Measurements from ENCODE around the gene PQBP1.

PQBP1 gene

GRCh38 chrX:48919947-48920717 is 22.4 kb downstream of the PQBP1 start:
- H3K4me1 Mint-ChIP-seq (ENCODE audit: low read depth), result peaks cover 44% of the 10 kb centered on the region
- peaks cover 57% of the 10 kb centered on the region for H3K36me3 Mint-ChIP-seq (ENCODE audit: low read depth)
- no peaks in the 10 kb centered on the region for H3K9me3 Mint-ChIP-seq
- intact Hi-C loops (cut with micrococcal nuclease), result loop anchor here (2.0 to 5.0 kb wide), 2 partner anchors 17 to 122 kb away; partner anchors contain the start of gene TFE3
- peak overlapping the region; percentile 90 for H3K4me3 Mint-ChIP-seq
- H3K27ac Mint-ChIP-seq, result peak overlapping the region; percentile 92
- no peaks in the 10 kb centered on the region for H3K27me3 Mint-ChIP-seq

- Mint-ChIP-seq H3K27me3 (no peaks in the 10 kb centered on the region), H3K36me3 (ENCODE audit: low read depth) (peaks cover 57% of the 10 kb centered on the region), H3K4me1 (ENCODE audit: low read depth) (peaks cover 41% of the 10 kb centered on the region), H3K4me3 (no peak overlapping the region), H3K27ac (no peak overlapping the region), H3K9me3 (no peaks in the 10 kb centered on the region)
- intact Hi-C loops (cut with micrococcal nuclease), result no loop called here
Observed at GRCh38 chrX:48920718-48921104, 23.0 kb downstream of the PQBP1 start.

- Mint-ChIP-seq H3K36me3 (ENCODE audit: low read depth) (peaks cover 58% of the 10 kb centered on the region), H3K27ac (peak overlapping the region; percentile 66), H3K9me3 (no peaks in the 10 kb centered on the region), H3K4me1 (ENCODE audit: low read depth) (peaks cover 25% of the 10 kb centered on the region), H3K27me3 (no peaks in the 10 kb centered on the region), H3K4me3 (no peak overlapping the region)
- intact Hi-C loops (cut with micrococcal nuclease), result no loop called here
Observed at GRCh38 chrX:48923771-48924170, 26.0 kb downstream of the PQBP1 start.

GRCh38 chrX:48924270-48924669 is 26.5 kb downstream of the PQBP1 start:
- H3K4me1 Mint-ChIP-seq (ENCODE audit: low read depth), result peaks cover 25% of the 10 kb centered on the region
- peaks cover 58% of the 10 kb centered on the region for H3K36me3 Mint-ChIP-seq (ENCODE audit: low read depth)
- H3K9me3 Mint-ChIP-seq, result no peaks in the 10 kb centered on the region
- no peak overlapping the region for H3K4me3 Mint-ChIP-seq
- intact Hi-C loops (cut with micrococcal nuclease), result no loop called here
- H3K27me3 Mint-ChIP-seq, result no peaks in the 10 kb centered on the region
- H3K27ac Mint-ChIP-seq, result peak overlapping the region; percentile 66

GRCh38 chrX:48927123-48927522 is 29.4 kb downstream of the PQBP1 start:
- intact Hi-C loops (cut with micrococcal nuclease), result no loop called here
- no peaks in the 10 kb centered on the region for H3K27me3 Mint-ChIP-seq
- H3K27ac Mint-ChIP-seq, result no peak overlapping the region
- peaks cover 9% of the 10 kb centered on the region for H3K4me1 Mint-ChIP-seq (ENCODE audit: low read depth)
- H3K9me3 Mint-ChIP-seq, result no peaks in the 10 kb centered on the region
- H3K36me3 Mint-ChIP-seq (ENCODE audit: low read depth), result peaks cover 73% of the 10 kb centered on the region
- H3K4me3 Mint-ChIP-seq, result no peak overlapping the region

- no peaks in the 10 kb centered on the region for H3K27me3 Mint-ChIP-seq
- peaks cover 68% of the 10 kb centered on the region for H3K36me3 Mint-ChIP-seq (ENCODE audit: low read depth)
- no peaks in the 10 kb centered on the region for H3K9me3 Mint-ChIP-seq
- intact Hi-C loops (cut with micrococcal nuclease), result no loop called here
- H3K27ac Mint-ChIP-seq, result no peak overlapping the region
- H3K4me3 Mint-ChIP-seq, result no peak overlapping the region
- peaks cover 6% of the 10 kb centered on the region for H3K4me1 Mint-ChIP-seq (ENCODE audit: low read depth)
Observed at GRCh38 chrX:48927736-48928382, 30.1 kb downstream of the PQBP1 start.

GRCh38 chrX:48933757-48934156 is 36.0 kb downstream of the PQBP1 start:
- Mint-ChIP-seq H3K36me3 (ENCODE audit: low read depth) (peaks cover 66% of the 10 kb centered on the region), H3K27me3 (no peaks in the 10 kb centered on the region), H3K27ac (no peak overlapping the region), H3K9me3 (no peaks in the 10 kb centered on the region), H3K4me1 (ENCODE audit: low read depth) (peaks cover 44% of the 10 kb centered on the region), H3K4me3 (no peak overlapping the region)
- intact Hi-C loops (cut with micrococcal nuclease), result no loop called here

GRCh38 chrX:48934581-48935300 is 37.0 kb downstream of the PQBP1 start:
- peaks cover 53% of the 10 kb centered on the region for H3K4me1 Mint-ChIP-seq (ENCODE audit: low read depth)
- peaks cover 71% of the 10 kb centered on the region for H3K36me3 Mint-ChIP-seq (ENCODE audit: low read depth)
- H3K9me3 Mint-ChIP-seq, result no peaks in the 10 kb centered on the region
- H3K27me3 Mint-ChIP-seq, result no peaks in the 10 kb centered on the region
- H3K4me3 Mint-ChIP-seq, result no peak overlapping the region
- intact Hi-C loops (cut with micrococcal nuclease), result no loop called here
- peak overlapping the region; percentile 60 for H3K27ac Mint-ChIP-seq

GRCh38 chrX:48935301-48935670 is 37.6 kb downstream of the PQBP1 start:
- peaks cover 71% of the 10 kb centered on the region for H3K36me3 Mint-ChIP-seq (ENCODE audit: low read depth)
- H3K27ac Mint-ChIP-seq, result peak overlapping the region; percentile 60
- peak overlapping the region; percentile 26 for H3K4me3 Mint-ChIP-seq
- H3K9me3 Mint-ChIP-seq, result no peaks in the 10 kb centered on the region
- intact Hi-C loops (cut with micrococcal nuclease), result no loop called here
- H3K27me3 Mint-ChIP-seq, result no peaks in the 10 kb centered on the region
- H3K4me1 Mint-ChIP-seq (ENCODE audit: low read depth), result peaks cover 53% of the 10 kb centered on the region

GRCh38 chrX:48936429-48937053 is 38.8 kb downstream of the PQBP1 start:
- peaks cover 62% of the 10 kb centered on the region for H3K4me1 Mint-ChIP-seq (ENCODE audit: low read depth)
- H3K9me3 Mint-ChIP-seq, result no peaks in the 10 kb centered on the region
- peak overlapping the region; percentile 51 for H3K4me3 Mint-ChIP-seq
- peak overlapping the region; percentile 88 for H3K27ac Mint-ChIP-seq
- no peaks in the 10 kb centered on the region for H3K27me3 Mint-ChIP-seq
- intact Hi-C loops (cut with micrococcal nuclease), result loop anchor here (2.0 kb wide), 1 partner anchor 18 kb away; the partner anchor contains the start of gene PIM2
- H3K36me3 Mint-ChIP-seq (ENCODE audit: low read depth), result peaks cover 74% of the 10 kb centered on the region

GRCh38 chrX:48937054-48937907 is 39.6 kb downstream of the PQBP1 start:
- Mint-ChIP-seq H3K4me1 (ENCODE audit: low read depth) (peaks cover 69% of the 10 kb centered on the region), H3K36me3 (ENCODE audit: low read depth) (peaks cover 81% of the 10 kb centered on the region), H3K27me3 (no peaks in the 10 kb centered on the region), H3K4me3 (peak overlapping the region; percentile 51), H3K9me3 (no peaks in the 10 kb centered on the region), H3K27ac (peak overlapping the region; percentile 88)
- intact Hi-C loops (cut with micrococcal nuclease), result loop anchor here (2.0 kb wide), 1 partner anchor 18 kb away; the partner anchor contains the start of gene PIM2

GRCh38 chrX:48938721-48939425 is 41.1 kb downstream of the PQBP1 start:
- Mint-ChIP-seq H3K27me3 (no peaks in the 10 kb centered on the region), H3K36me3 (ENCODE audit: low read depth) (peaks cover 85% of the 10 kb centered on the region), H3K27ac (peak overlapping the region; percentile 88), H3K9me3 (no peaks in the 10 kb centered on the region), H3K4me3 (no peak overlapping the region), H3K4me1 (ENCODE audit: low read depth) (peaks cover 76% of the 10 kb centered on the region)
- intact Hi-C loops (cut with micrococcal nuclease), result no loop called here

Data from dendritic cell treated with granulocyte-macrophage colony-stimulating factor and Interleukin-4, amounts not matched to agents 40 ng/mL and 50 ng/mL, for 4 days (primary cell).